ENCODE data around the gene ASAP3.

- TF ChIP-seq CTCF (IDR thresholded peaks at IDR 0.05) (no peak), POLR2A (IDR thresholded peaks at IDR 0.05) (no peak)
Observed at GRCh38 chr1:23527366-23527765, 43.4 kb upstream of the ASAP3 start.
